Stromal cell of bone marrow (primary cell): ENCODE measurements around the gene ZNF135.

ENCODE experiments used
- DNase-seq: peaks from one replicate; pipeline ENCODE4 v3.0.0-alpha.2; 2012; ENCODE audit warnings: low read depth

Gene ZNF135

GRCh38 chr19:58093071-58093470, 34.0 kb downstream of the ZNF135 start:
- no peak for DNase-seq

GRCh38 chr19:58095328-58095727, 36.2 kb downstream of the ZNF135 start:
- DNase-seq = no peak

- DNase-seq = no peak
Measured at GRCh38 chr19:58096884-58097283, 37.8 kb downstream of the ZNF135 start.

GRCh38 chr19:58097349-58097748, 38.3 kb downstream of the ZNF135 start:
- DNase-seq = no peak

GRCh38 chr19:58097781-58098681, 38.9 kb downstream of the ZNF135 start, which contains the start of gene ZSCAN18:
TSS of gene ZSCAN18 (minus strand) at chr19:58098231. CDS start at chr19:58090267, 7,964 bp downstream.
- DNase-seq = peak; percentile 93

GRCh38 chr19:58098682-58098998, 39.6 kb downstream of the ZNF135 start:
- no peak for DNase-seq

GRCh38 chr19:58107778-58108545, 48.9 kb downstream of the ZNF135 start:
- no peak for DNase-seq

- no peak for DNase-seq
Measured at GRCh38 chr19:58108546-58108817, 49.4 kb downstream of the ZNF135 start.

GRCh38 chr19:58117841-58118575, 58.9 kb downstream of the ZNF135 start:
- DNase-seq = no peak

GRCh38 chr19:58118979-58119733, 60.1 kb downstream of the ZNF135 start:
- no peak for DNase-seq
